GM23338 (cell line): ENCODE data around the gene RUNX3. TPM values are rescaled to one million over a fixed set of nuclear protein-coding genes. Genes with fewer than 3 reads are reported as not detected.

ENCODE experiments used
- ATAC-seq: fragments of 200-7000 bp; cut with Tn5 transposase; 3 replicates; pipeline ENCODE4 v1.9.1; 2020
- DNase-seq: peaks from one replicate; pipeline ENCODE4 v3.0.0-alpha.2; 2015; ENCODE audit warnings: low spot score
- H2AFZ ChIP-seq: fragments of 200-600 bp; sonication (generic); 2 replicates; pipeline ENCODE4 v1.8.0; 2016; ENCODE audit warnings: antibody characterized with exemption, mild to moderate bottlenecking, moderate library complexity
- H3F3A ChIP-seq: fragments of 200-600 bp; sonication (generic); replicated peaks from 2 replicates; pipeline ENCODE4 v1.8.0; 2017; ENCODE audit warnings: antibody characterized with exemption, mixed run types, low read depth
- H3K27ac ChIP-seq: fragments of 200-600 bp; sonication (generic); 2 replicates; pipeline ENCODE4 v1.6.1; 2016; ENCODE audit warnings: low read depth
- H3K27me3 ChIP-seq: fragments of 200-600 bp; sonication (generic); 2 replicates; pipeline ENCODE4 v1.8.0; 2016; ENCODE audit warnings: mild to moderate bottlenecking, mixed run types, moderate library complexity; ENCODE audit not compliant: insufficient read depth
- H3K36me3 ChIP-seq: fragments of 200-600 bp; sonication (generic); 2 replicates; pipeline ENCODE4 v1.8.0; 2016; ENCODE audit warnings: mild to moderate bottlenecking; ENCODE audit not compliant: insufficient read depth
- H3K4me1 ChIP-seq: fragments of 200-600 bp; sonication (generic); 2 replicates; pipeline ENCODE4 v1.8.0; 2016; ENCODE audit warnings: mild to moderate bottlenecking, moderate library complexity; ENCODE audit not compliant: insufficient read depth
- H3K4me2 ChIP-seq: fragments of 200-600 bp; sonication (generic); 2 replicates; pipeline ENCODE4 v1.7.1; 2017; ENCODE audit warnings: mixed run types
- H3K4me3 ChIP-seq: fragments of 200-600 bp; sonication (generic); 2 replicates; pipeline ENCODE4 v1.6.1; 2016; ENCODE audit warnings: mixed run types
- H3K79me2 ChIP-seq: fragments of 200-600 bp; sonication (generic); replicated peaks from 2 replicates; pipeline ENCODE4 v1.8.0; 2017; ENCODE audit warnings: mild to moderate bottlenecking; ENCODE audit not compliant: insufficient read depth
- H3K9me2 ChIP-seq: fragments of 200-600 bp; sonication (generic); 2 replicates; pipeline ENCODE4 v1.8.0; 2017; ENCODE audit not compliant: insufficient read depth
- H4K20me1 ChIP-seq: fragments of 200-600 bp; sonication (generic); replicated peaks from 2 replicates; pipeline ENCODE4 v1.8.0; 2017; ENCODE audit warnings: mild to moderate bottlenecking; ENCODE audit not compliant: insufficient read depth
- H3K27ac Mint-ChIP-seq: 2 replicates; pipeline ENCODE4 v1.8.0; 2020; ENCODE audit warnings: inconsistent platforms, mild to moderate bottlenecking, moderate library complexity, mixed read lengths
- H3K27me3 Mint-ChIP-seq: 3 replicates; pipeline ENCODE4 v1.8.0; 2022; ENCODE audit warnings: low read depth, mild to moderate bottlenecking, moderate library complexity, mixed read lengths, inconsistent platforms; ENCODE audit not compliant: insufficient read depth, poor library complexity
- H3K36me3 Mint-ChIP-seq: 3 replicates; pipeline ENCODE4 v1.8.0; 2021; ENCODE audit warnings: low read depth, mild to moderate bottlenecking, inconsistent platforms, moderate library complexity, mixed read lengths
- H3K4me1 Mint-ChIP-seq: 3 replicates; pipeline ENCODE4 v1.8.0; 2020; ENCODE audit warnings: mild to moderate bottlenecking, inconsistent platforms, mixed read lengths
- H3K4me3 Mint-ChIP-seq: 3 replicates; pipeline ENCODE4 v1.8.0; 2021; ENCODE audit warnings: moderate library complexity, mild to moderate bottlenecking, inconsistent platforms, mixed read lengths
- H3K9me3 Mint-ChIP-seq: 3 replicates; pipeline ENCODE4 v1.8.0; 2020; ENCODE audit warnings: moderate library complexity, mild to moderate bottlenecking, inconsistent platforms, mixed read lengths
- EZH2 ChIP-seq: fragments of 200-600 bp; sonication (generic); IDR thresholded peaks from one replicate; pipeline ENCODE4 v1.8.0; 2017; ENCODE audit warnings: antibody characterized with exemption, mild to moderate bottlenecking, low read depth; ENCODE audit not compliant: unreplicated experiment
- EZH2phosphoT487 ChIP-seq: fragments of 200-600 bp; sonication (generic); IDR thresholded peaks from one replicate; pipeline ENCODE4 v1.8.1; 2018; ENCODE audit warnings: antibody characterized with exemption; ENCODE audit not compliant: unreplicated experiment
- NANOG ChIP-seq: IDR thresholded peaks from 2 replicates; pipeline ENCODE4 v1.6.1; 2016; ENCODE audit warnings: antibody characterized with exemption, borderline replicate concordance
- POLR2AphosphoS5 ChIP-seq: IDR thresholded peaks from 2 replicates; pipeline ENCODE4 v1.6.1; 2016; ENCODE audit warnings: antibody characterized with exemption, low read depth
- STAT1 ChIP-seq: IDR thresholded peaks from one replicate; pipeline ENCODE4 v1.6.1; 2016; ENCODE audit warnings: antibody characterized with exemption; ENCODE audit not compliant: unreplicated experiment
- polyA plus RNA-seq: library from polyadenylated mRNA; unstranded; fragments of >200 nt; fragmentation: Nextera tagmentation; extraction: Ambion mirVana; gene quantifications from 2 replicates; pipeline ENCODE4 v1.2.1, GENCODE V29; 2016
- total RNA-seq: library from RNA; depleted of rRNA; stranded (reverse); fragments of >200 nt; shearing (Covaris generic); gene quantifications from 2 replicates; pipeline ENCODE4 v1.2.3, GENCODE V29; 2014
- TF ChIP-seq, protein P1 (sequence below): fragments of 250-450 bp; sonication (Bioruptor Pico); IDR thresholded peaks from 2 replicates; pipeline ENCODE4 v1.5.0; 2020; ENCODE audit warnings: mild to moderate bottlenecking, moderate library complexity
- TF ChIP-seq, protein P2 (sequence below): IDR thresholded peaks from 2 replicates; pipeline ENCODE4 v1.6.1; 2016; ENCODE audit warnings: antibody characterized with exemption
- TF ChIP-seq, protein P3 (sequence below), 2 experiments: fragments of 200-600 bp in 1 of 2; sonication (generic) in 1 of 2; conservative IDR thresholded peaks; 2 replicates each; pipeline versions ENCODE4 v1.5.1 to v1.6.1; 2016 to 2017; ENCODE audit warnings: antibody characterized with exemption in 2 of 2, low read depth in 2 of 2, mild to moderate bottlenecking in 2 of 2, moderate library complexity in 1 of 2

Gene RUNX3
- total and polyA plus RNA-seq, 2 experiments from 2014 or later: 0.23 to 0.73 TPM

DNA sequence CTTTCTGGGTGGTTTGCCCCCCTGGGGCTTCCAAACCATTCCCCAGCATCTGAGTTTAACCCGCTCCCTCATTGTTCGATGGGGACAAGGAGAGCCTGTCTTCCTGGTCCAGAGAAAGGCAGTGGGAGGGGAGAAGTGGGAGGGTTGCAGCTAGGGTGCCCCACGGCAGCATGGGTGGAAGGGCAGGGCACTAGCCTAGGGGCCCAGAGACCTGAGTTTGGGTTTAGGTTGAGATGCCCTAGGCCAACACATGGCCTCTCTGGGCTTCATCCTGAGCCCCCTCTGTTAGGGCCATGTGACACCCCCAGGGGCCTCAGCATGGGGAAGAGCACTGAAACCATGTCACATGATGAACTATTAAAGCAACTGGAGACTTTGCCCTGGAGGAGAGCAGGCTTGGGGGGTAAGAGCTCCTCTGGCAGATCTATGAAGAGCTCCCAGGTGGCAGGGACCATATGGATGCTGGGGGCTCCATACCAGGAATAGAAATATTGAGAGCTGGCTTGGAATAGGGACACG, 9.7 kb upstream of the RUNX3 start (continued):
- TF ChIP-seq, protein P1, sequence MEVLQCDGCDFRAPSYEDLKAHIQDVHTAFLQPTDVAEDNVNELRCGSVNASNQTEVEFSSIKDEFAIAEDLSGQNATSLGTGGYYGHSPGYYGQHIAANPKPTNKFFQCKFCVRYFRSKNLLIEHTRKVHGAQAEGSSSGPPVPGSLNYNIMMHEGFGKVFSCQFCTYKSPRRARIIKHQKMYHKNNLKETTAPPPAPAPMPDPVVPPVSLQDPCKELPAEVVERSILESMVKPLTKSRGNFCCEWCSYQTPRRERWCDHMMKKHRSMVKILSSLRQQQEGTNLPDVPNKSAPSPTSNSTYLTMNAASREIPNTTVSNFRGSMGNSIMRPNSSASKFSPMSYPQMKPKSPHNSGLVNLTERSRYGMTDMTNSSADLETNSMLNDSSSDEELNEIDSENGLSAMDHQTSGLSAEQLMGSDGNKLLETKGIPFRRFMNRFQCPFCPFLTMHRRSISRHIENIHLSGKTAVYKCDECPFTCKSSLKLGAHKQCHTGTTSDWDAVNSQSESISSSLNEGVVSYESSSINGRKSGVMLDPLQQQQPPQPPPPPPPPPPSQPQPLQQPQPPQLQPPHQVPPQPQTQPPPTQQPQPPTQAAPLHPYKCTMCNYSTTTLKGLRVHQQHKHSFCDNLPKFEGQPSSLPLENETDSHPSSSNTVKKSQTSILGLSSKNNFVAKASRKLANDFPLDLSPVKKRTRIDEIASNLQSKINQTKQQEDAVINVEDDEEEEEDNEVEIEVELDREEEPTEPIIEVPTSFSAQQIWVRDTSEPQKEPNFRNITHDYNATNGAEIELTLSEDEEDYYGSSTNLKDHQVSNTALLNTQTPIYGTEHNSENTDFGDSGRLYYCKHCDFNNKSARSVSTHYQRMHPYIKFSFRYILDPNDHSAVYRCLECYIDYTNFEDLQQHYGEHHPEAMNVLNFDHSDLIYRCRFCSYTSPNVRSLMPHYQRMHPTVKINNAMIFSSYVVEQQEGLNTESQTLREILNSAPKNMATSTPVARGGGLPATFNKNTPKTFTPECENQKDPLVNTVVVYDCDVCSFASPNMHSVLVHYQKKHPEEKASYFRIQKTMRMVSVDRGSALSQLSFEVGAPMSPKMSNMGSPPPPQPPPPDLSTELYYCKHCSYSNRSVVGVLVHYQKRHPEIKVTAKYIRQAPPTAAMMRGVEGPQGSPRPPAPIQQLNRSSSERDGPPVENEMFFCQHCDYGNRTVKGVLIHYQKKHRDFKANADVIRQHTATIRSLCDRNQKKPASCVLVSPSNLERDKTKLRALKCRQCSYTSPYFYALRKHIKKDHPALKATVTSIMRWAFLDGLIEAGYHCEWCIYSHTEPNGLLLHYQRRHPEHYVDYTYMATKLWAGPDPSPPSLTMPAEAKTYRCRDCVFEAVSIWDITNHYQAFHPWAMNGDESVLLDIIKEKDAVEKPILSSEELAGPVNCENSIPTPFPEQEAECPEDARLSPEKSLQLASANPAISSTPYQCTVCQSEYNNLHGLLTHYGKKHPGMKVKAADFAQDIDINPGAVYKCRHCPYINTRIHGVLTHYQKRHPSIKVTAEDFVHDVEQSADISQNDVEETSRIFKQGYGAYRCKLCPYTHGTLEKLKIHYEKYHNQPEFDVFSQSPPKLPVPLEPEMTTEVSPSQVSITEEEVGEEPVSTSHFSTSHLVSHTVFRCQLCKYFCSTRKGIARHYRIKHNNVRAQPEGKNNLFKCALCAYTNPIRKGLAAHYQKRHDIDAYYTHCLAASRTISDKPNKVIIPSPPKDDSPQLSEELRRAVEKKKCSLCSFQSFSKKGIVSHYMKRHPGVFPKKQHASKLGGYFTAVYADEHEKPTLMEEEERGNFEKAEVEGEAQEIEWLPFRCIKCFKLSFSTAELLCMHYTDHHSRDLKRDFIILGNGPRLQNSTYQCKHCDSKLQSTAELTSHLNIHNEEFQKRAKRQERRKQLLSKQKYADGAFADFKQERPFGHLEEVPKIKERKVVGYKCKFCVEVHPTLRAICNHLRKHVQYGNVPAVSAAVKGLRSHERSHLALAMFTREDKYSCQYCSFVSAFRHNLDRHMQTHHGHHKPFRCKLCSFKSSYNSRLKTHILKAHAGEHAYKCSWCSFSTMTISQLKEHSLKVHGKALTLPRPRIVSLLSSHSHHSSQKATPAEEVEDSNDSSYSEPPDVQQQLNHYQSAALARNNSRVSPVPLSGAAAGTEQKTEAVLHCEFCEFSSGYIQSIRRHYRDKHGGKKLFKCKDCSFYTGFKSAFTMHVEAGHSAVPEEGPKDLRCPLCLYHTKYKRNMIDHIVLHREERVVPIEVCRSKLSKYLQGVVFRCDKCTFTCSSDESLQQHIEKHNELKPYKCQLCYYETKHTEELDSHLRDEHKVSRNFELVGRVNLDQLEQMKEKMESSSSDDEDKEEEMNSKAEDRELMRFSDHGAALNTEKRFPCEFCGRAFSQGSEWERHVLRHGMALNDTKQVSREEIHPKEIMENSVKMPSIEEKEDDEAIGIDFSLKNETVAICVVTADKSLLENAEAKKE: no peak
- TF ChIP-seq EZH2phosphoT487 (no peak), EZH2 (no peak), NANOG (no peak)
- TF ChIP-seq, protein P2, sequence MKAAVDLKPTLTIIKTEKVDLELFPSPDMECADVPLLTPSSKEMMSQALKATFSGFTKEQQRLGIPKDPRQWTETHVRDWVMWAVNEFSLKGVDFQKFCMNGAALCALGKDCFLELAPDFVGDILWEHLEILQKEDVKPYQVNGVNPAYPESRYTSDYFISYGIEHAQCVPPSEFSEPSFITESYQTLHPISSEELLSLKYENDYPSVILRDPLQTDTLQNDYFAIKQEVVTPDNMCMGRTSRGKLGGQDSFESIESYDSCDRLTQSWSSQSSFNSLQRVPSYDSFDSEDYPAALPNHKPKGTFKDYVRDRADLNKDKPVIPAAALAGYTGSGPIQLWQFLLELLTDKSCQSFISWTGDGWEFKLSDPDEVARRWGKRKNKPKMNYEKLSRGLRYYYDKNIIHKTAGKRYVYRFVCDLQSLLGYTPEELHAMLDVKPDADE: no peak

DNA sequence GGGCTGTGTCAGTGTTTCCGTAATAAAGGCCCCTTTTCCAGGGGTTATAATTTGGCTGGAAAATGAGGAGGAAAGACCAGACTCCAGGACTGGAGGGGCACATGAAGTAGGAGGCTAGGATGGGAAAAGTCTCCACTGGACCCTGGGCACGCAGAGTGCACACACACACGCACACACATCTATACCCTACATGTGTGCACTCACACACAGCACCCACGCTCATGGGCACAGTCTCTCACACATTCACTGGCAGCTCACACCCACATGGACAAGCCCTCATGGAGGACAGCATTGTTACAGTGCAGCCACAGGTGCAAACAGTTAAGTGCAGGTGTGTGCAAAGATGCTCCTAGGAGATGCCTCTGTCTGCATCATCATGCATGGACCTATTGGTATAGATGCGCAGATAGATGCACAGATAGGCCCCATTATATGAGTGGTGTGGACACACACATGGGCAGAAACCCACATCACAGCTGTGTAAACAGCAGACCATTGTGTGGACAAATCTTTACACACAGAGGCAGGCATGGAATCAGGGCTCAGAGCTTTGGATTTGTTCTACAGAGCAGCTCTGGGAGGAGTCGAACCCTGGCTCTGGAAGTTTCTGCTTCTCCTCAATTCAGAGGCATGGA, 9.1 kb upstream of the RUNX3 start:
- ATAC-seq (no peak), DNase-seq (no peak)
- H3K9me2 ChIP-seq: no peaks in the 10 kb centered on the region
- peaks cover 26% of the 10 kb centered on the region for H3K27me3 Mint-ChIP-seq
- no peak overlapping the region for H3K27ac ChIP-seq
- no peaks in the 10 kb centered on the region for H3K79me2 ChIP-seq
- H3K4me1 Mint-ChIP-seq: peaks cover 26% of the 10 kb centered on the region
- H3K27me3 ChIP-seq: peaks cover 25% of the 10 kb centered on the region
- H3K4me1 ChIP-seq: peaks cover 26% of the 10 kb centered on the region
- H3K4me2 ChIP-seq: no peak overlapping the region
- H3K36me3 Mint-ChIP-seq: no peaks in the 10 kb centered on the region
- H3F3A ChIP-seq: no peaks in the 10 kb centered on the region
- H3K36me3 ChIP-seq: no peaks in the 10 kb centered on the region
- no peak overlapping the region for H2AFZ ChIP-seq
- no peak overlapping the region for H3K4me3 ChIP-seq
- no peak overlapping the region for H3K4me3 Mint-ChIP-seq
- H3K9me3 Mint-ChIP-seq: no peaks in the 10 kb centered on the region
- no peaks in the 10 kb centered on the region for H4K20me1 ChIP-seq
- H3K27ac Mint-ChIP-seq: no peak overlapping the region
- TF ChIP-seq, protein P2: no peak
- TF ChIP-seq EZH2 (no peak), EZH2phosphoT487 (no peak), STAT1 (no peak), POLR2AphosphoS5 (no peak)
- TF ChIP-seq, protein P3, sequence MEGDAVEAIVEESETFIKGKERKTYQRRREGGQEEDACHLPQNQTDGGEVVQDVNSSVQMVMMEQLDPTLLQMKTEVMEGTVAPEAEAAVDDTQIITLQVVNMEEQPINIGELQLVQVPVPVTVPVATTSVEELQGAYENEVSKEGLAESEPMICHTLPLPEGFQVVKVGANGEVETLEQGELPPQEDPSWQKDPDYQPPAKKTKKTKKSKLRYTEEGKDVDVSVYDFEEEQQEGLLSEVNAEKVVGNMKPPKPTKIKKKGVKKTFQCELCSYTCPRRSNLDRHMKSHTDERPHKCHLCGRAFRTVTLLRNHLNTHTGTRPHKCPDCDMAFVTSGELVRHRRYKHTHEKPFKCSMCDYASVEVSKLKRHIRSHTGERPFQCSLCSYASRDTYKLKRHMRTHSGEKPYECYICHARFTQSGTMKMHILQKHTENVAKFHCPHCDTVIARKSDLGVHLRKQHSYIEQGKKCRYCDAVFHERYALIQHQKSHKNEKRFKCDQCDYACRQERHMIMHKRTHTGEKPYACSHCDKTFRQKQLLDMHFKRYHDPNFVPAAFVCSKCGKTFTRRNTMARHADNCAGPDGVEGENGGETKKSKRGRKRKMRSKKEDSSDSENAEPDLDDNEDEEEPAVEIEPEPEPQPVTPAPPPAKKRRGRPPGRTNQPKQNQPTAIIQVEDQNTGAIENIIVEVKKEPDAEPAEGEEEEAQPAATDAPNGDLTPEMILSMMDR (conservative IDR thresholded peaks at IDR 0.05; ENCODE audit: low read depth in 2 of 2): no peak
